GOT3 (cell line): ENCODE measurements around the gene NDUFS6.

ENCODE experiments used
- DNase-seq: peaks from one replicate; lab custom pipeline; 2025; ENCODE audit warnings: mixed read lengths; lab: John Stamatoyannopoulos, UW

NDUFS6 gene

GRCh38 chr5:1801222-1801966 is at the start of gene NDUFS6:
NDUFS6 (plus strand) TSS chr5:1801407; CDS start chr5:1801418, 11 bp downstream.
- no peak for DNase-seq

GRCh38 chr5:1751864-1752822 is 49.1 kb upstream of the NDUFS6 start:
- DNase-seq: no peak

- DNase-seq: no peak
Observed at GRCh38 chr5:1752881-1753280, 48.3 kb upstream of the NDUFS6 start.

GRCh38 chr5:1753490-1753889 is 47.7 kb upstream of the NDUFS6 start:
- no peak for DNase-seq

GRCh38 chr5:1754531-1755220 is 46.5 kb upstream of the NDUFS6 start:
- no peak for DNase-seq

GRCh38 chr5:1755321-1755949 is 45.8 kb upstream of the NDUFS6 start:
- DNase-seq: no peak

GRCh38 chr5:1756481-1756880 is 44.7 kb upstream of the NDUFS6 start:
- no peak for DNase-seq

- no peak for DNase-seq
Observed at GRCh38 chr5:1757511-1757910, 43.7 kb upstream of the NDUFS6 start.

- no peak for DNase-seq
Observed at GRCh38 chr5:1758574-1758973, 42.6 kb upstream of the NDUFS6 start.

- DNase-seq: no peak
Observed at GRCh38 chr5:1759378-1759970, 41.7 kb upstream of the NDUFS6 start.

- no peak for DNase-seq
Observed at GRCh38 chr5:1760231-1760630, 41.0 kb upstream of the NDUFS6 start.

- DNase-seq: no peak
Observed at GRCh38 chr5:1760656-1761452, 40.4 kb upstream of the NDUFS6 start.

- DNase-seq: no peak
Observed at GRCh38 chr5:1761453-1761755, 39.8 kb upstream of the NDUFS6 start.

GRCh38 chr5:1762121-1762882 is 38.9 kb upstream of the NDUFS6 start:
- no peak for DNase-seq

GRCh38 chr5:1762883-1763547 is 38.2 kb upstream of the NDUFS6 start:
- no peak for DNase-seq

GRCh38 chr5:1763548-1763911 is 37.7 kb upstream of the NDUFS6 start:
- DNase-seq: peak; percentile 23

- DNase-seq: no peak
Observed at GRCh38 chr5:1763960-1764605, 37.1 kb upstream of the NDUFS6 start.

GRCh38 chr5:1764606-1764960 is 36.6 kb upstream of the NDUFS6 start:
- DNase-seq: no peak
